HepG2 (cell line): ENCODE data around the gene SKIDA1. TPM values are rescaled to one million over a fixed set of nuclear protein-coding genes. Genes with fewer than 3 reads are reported as not detected.
A peak's percentile ranks its signal among the peaks of the same experiment; 100 is the strongest.

Source experiments
- BRF2 ChIP-seq: sonication (generic); formaldehyde crosslinking; IDR thresholded peaks from 2 replicates; pipeline ENCODE4 v1.8.1; 2022; ENCODE audit warnings: mild to moderate bottlenecking, missing genetic modification reagents
- DNMT1 ChIP-seq: sonication (generic); formaldehyde crosslinking; IDR thresholded peaks from 2 replicates; pipeline ENCODE4 v1.5.1; 2020; ENCODE audit warnings: mild to moderate bottlenecking, missing genetic modification reagents
- HBP1 ChIP-seq: IDR thresholded peaks from 2 replicates; pipeline ENCODE4 v1.6.1; 2016; ENCODE audit warnings: low read depth, control low read depth
- SP2 ChIP-seq: sonication (generic); formaldehyde crosslinking; IDR thresholded peaks from 2 replicates; pipeline ENCODE4 v1.5.1; 2020; ENCODE audit warnings: mild to moderate bottlenecking, missing genetic modification reagents
- ZBTB26 ChIP-seq: IDR thresholded peaks from 2 replicates; pipeline ENCODE4 v1.6.1; 2016; ENCODE audit warnings: missing compliant biosample characterization, missing genetic modification reagents, borderline replicate concordance
- ZC3H4 ChIP-seq: sonication (generic); formaldehyde crosslinking; IDR thresholded peaks from 2 replicates; pipeline ENCODE4 v1.4.0; 2020; ENCODE audit warnings: missing genetic modification reagents, borderline replicate concordance
- ZNF318 ChIP-seq: sonication (generic); formaldehyde crosslinking; IDR thresholded peaks from 2 replicates; pipeline ENCODE4 v1.4.0; 2020; ENCODE audit warnings: mild to moderate bottlenecking, missing genetic modification reagents
- ZNF597 ChIP-seq: sonication (generic); formaldehyde crosslinking; IDR thresholded peaks from 2 replicates; pipeline ENCODE4 v1.5.0; 2020; ENCODE audit warnings: missing genetic modification reagents
- polyA plus RNA-seq, 8 experiments: library from polyadenylated mRNA; depleted of rRNA in 3 of 8; stranded (reverse) in 7 of 8; unstranded in 1 of 8; fragments of >200 nt; fragmentation: Illumina TruSeq in 4 of 8; extraction: Trizol in 4 of 8; gene quantifications; 2 replicates each; pipeline versions ENCODE4 v1.2.1 to v1.2.3, GENCODE V29; 2011 to 2016; ENCODE audit warnings: low read depth in 4 of 8, missing spikeins in 1 of 8, mixed read lengths in 1 of 8; ENCODE audit not compliant: insufficient read depth in 1 of 8
- total RNA-seq, 5 experiments: library from RNA; depleted of rRNA; stranded (reverse); fragments of >200 nt; fragmentation: Illumina TruSeq; extraction: Trizol; gene quantifications; 2 replicates each; pipeline ENCODE4 v1.2.3, GENCODE V29; 2016; ENCODE audit warnings: low read depth in 1 of 5
- TF ChIP-seq, protein P1 (sequence below): sonication (generic); formaldehyde crosslinking; IDR thresholded peaks from 2 replicates; pipeline ENCODE4 v1.5.0; 2020; ENCODE audit warnings: mild to moderate bottlenecking, missing genetic modification reagents, borderline replicate concordance

SKIDA1 gene
- total and polyA plus RNA-seq, 2 of the 13 experiments (the other 11 are each of a cell fraction or from before 2014, with no cell fraction given): 0.73 to 1.5 TPM

DNA sequence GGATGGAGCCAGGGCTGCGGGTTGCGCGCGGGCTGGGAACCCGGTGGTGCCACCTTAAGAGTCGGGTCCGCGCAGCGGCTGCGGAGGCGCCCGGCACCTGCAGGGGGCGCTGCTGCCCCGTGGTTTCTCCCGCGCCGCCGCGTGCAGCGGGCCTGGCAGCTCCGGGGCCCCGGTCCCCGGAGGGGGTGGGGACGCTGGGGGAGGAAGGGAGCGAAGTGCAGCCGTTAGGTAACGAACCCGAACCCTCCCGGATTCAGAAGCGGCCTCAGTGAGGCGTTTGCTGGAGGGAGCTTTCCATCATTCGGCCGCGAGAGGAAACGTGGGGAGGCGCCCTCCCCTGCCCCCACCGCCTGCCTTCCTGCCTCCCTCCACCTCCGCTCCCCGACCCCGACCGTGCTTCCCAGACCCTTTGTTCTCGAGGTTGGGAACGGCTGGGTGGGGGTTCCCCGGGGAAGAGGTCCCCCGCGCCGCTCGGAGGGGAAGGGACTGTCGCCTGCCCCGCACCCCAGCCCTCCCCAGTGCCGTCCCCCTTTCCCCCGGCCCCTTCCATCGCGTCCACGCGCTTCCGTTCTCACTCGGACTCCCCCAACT is 29.6 kb downstream of the SKIDA1 start (continued):
- TF ChIP-seq ZNF318 (no peak; the same call in 1 of the 2 replicates), ZC3H4 (no peak), HBP1 (peak; percentile 78; the same call in 1 of the 2 replicates), ZBTB26 (CRISPR knock-in tag) (peak; percentile 73; the same call in 1 of the 2 replicates), DNMT1 (CRISPR knock-in tag) (0 out of 2 replicates have a peak, but pooled peaks have one; percentile 78), ZNF597 (CRISPR knock-in tag) (no peak), BRF2 (CRISPR knock-in tag) (peak; percentile 87), SP2 (CRISPR knock-in tag) (peak; percentile 11; the same call in 1 of the 2 replicates)
- TF ChIP-seq, protein P1, sequence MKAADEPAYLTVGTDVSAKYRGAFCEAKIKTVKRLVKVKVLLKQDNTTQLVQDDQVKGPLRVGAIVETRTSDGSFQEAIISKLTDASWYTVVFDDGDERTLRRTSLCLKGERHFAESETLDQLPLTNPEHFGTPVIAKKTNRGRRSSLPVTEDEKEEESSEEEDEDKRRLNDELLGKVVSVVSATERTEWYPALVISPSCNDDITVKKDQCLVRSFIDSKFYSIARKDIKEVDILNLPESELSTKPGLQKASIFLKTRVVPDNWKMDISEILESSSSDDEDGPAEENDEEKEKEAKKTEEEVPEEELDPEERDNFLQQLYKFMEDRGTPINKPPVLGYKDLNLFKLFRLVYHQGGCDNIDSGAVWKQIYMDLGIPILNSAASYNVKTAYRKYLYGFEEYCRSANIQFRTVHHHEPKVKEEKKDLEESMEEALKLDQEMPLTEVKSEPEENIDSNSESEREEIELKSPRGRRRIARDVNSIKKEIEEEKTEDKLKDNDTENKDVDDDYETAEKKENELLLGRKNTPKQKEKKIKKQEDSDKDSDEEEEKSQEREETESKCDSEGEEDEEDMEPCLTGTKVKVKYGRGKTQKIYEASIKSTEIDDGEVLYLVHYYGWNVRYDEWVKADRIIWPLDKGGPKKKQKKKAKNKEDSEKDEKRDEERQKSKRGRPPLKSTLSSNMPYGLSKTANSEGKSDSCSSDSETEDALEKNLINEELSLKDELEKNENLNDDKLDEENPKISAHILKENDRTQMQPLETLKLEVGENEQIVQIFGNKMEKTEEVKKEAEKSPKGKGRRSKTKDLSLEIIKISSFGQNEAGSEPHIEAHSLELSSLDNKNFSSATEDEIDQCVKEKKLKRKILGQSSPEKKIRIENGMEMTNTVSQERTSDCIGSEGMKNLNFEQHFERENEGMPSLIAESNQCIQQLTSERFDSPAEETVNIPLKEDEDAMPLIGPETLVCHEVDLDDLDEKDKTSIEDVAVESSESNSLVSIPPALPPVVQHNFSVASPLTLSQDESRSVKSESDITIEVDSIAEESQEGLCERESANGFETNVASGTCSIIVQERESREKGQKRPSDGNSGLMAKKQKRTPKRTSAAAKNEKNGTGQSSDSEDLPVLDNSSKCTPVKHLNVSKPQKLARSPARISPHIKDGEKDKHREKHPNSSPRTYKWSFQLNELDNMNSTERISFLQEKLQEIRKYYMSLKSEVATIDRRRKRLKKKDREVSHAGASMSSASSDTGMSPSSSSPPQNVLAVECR (CRISPR knock-in tag): peak; percentile 87; the same call in 1 of the 2 replicates
